ENCODE results near the gene PNKP.

- no peak for TF ChIP-seq CTCF (IDR thresholded peaks at IDR 0.05; ENCODE audit: poor library complexity, severe bottlenecking)
- no peak for TF ChIP-seq TAF1 (IDR thresholded peaks at IDR 0.05; ENCODE audit: low read depth)
- TF ChIP-seq POLR2AphosphoS5 (IDR thresholded peaks at IDR 0.05) = no peak
- TF ChIP-seq EZH2 (IDR thresholded peaks at IDR 0.05; ENCODE audit: borderline replicate concordance, insufficient read depth, low read length, poor library complexity, severe bottlenecking) = no peak
- TF ChIP-seq SMC3 (conservative IDR thresholded peaks at IDR 0.05; ENCODE audit: poor library complexity) = no peak
- no peak for TF ChIP-seq MXI1 (conservative IDR thresholded peaks at IDR 0.05; ENCODE audit: poor library complexity, severe bottlenecking)
- TF ChIP-seq EP300 (conservative IDR thresholded peaks at IDR 0.05; ENCODE audit: poor library complexity, severe bottlenecking) = no peak
Measured at GRCh38 chr19:49911381-49912145, 44.2 kb upstream of the PNKP start.

All from neural cell (in vitro differentiated cells).